ENCODE results near the gene TOR1A. TPM values are rescaled to one million over a fixed set of nuclear protein-coding genes. Genes with fewer than 3 reads are reported as not detected.
"Not testable (repeated sequence)": the region's sequence is repeated elsewhere in the genome, so short reads cannot be mapped to it uniquely, and the experiment has no call there.

Gene TOR1A
- total RNA-seq, 1 donor: 20.3 TPM

DNA sequence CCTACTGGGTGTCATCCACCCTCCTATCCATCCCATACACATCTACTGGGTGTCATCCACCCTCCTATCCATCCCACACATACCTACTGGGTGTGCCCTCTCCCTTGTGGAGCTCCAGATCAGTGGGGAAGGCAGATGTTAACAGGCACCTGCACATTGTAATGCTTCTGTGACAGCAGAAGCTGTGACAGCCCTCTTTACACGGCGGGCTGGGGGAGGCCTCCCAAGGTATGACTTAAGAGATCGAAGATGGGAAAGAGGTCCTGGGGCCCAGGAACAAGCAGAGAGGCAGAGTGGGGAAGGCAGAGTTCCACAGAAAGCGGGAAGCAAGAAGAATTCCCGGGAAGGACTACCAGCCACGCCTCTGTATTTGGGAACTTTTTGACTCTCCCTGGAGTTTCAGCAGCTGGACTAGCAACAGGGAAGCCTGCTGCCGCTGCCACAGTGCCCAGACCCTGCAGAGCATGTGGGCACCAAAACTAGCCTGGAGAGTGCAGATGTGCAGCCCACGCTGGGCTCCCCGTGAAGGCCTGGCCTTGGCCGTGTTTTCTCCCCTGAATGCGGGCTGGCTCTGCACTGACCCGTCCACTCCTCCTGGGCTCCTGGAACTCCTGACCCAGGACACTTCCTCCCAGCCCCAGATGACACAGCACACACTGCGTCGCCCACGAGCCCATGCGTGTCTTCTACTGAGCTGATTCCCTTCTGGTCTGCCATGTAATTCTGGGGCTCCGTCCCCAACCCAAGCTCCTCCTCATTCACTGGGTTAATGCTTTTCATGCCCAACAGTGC, 9.3 kb downstream of the TOR1A start:
- H3K27me3 ChIP-seq (ENCODE audit: insufficient read depth, low read length): no peaks in the 10 kb centered on the region
- H3K4me3 ChIP-seq (ENCODE audit: low read length): no peak overlapping the region
- H3K4me1 ChIP-seq (ENCODE audit: insufficient read depth, low read length): peaks cover 24% of the 10 kb centered on the region
- H3K9me3 ChIP-seq (ENCODE audit: low read depth, low read length): no peaks in the 10 kb centered on the region

DNA sequence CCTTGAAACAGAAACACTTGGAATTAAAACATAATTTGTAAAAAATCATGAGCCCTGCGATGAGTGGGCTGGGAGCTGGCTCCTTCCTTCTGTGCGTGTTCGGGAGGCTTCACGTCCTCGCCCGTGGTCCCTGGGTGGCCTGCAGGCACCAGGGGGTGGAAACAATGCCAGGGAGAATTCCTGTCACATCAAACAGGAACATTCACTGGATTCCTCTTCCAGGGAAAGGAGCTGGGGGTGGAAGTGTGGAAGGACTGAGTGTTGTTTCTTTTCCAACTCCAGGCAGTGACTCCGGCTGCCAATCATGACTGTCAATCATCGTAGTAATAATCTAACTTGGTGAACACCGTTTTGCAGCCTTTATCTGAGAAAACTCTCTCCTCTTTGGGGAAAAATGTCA, 10.3 kb downstream of the TOR1A start:
- H3K9me3 ChIP-seq (ENCODE audit: low read depth, low read length): no peaks in the 10 kb centered on the region
- peaks cover 24% of the 10 kb centered on the region for H3K4me1 ChIP-seq (ENCODE audit: insufficient read depth, low read length)
- no peaks in the 10 kb centered on the region for H3K27me3 ChIP-seq (ENCODE audit: insufficient read depth, low read length)
- H3K4me3 ChIP-seq (ENCODE audit: low read length): no peak overlapping the region

DNA sequence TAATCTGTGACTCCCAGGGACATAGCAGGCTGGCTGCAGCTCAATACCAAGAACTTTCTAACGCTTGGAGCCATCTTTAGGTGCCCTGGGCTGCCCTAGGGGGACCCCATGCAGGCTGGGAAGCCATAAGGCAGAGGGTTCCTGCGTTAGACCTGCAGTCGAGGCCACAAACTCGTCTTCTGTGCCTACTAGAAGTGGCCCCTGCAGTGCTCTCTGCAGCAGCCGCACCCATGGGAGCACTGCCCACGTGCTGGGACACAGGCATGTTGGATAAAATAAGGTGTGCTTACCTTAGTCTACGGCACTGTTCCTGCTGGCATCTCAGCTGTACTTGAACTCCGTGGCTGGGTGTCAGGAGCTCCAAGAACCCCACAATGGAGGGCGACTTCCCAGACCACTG, 11.6 kb downstream of the TOR1A start:
- H3K9me3 ChIP-seq (ENCODE audit: low read depth, low read length): no peaks in the 10 kb centered on the region
- H3K4me1 ChIP-seq (ENCODE audit: insufficient read depth, low read length): peaks cover 11% of the 10 kb centered on the region
- no peaks in the 10 kb centered on the region for H3K27me3 ChIP-seq (ENCODE audit: insufficient read depth, low read length)
- no peak overlapping the region for H3K4me3 ChIP-seq (ENCODE audit: low read length)

DNA sequence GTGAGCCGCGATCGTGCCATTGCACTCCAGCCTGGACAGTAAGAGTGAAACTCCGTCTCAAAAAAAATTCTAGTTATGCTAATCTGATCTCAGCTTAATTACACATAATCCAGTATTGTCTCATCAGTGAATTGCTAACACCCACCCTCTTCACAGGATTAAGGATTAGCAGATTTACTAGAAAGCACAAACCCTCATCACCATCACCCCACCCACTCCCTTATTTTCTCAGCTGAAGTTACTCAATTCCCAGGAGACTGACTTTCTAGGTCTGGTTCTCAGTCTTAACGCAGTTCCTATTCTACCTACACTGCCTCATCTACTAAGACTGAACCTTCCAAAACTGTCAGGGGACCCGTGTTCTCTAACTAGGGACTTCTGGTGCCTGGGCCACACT, 12.0 kb downstream of the TOR1A start:
- H3K4me3 ChIP-seq (ENCODE audit: low read length): no peak overlapping the region
- H3K4me1 ChIP-seq (ENCODE audit: insufficient read depth, low read length): peaks cover 7% of the 10 kb centered on the region
- no peaks in the 10 kb centered on the region for H3K27me3 ChIP-seq (ENCODE audit: insufficient read depth, low read length)
- no peaks in the 10 kb centered on the region for H3K9me3 ChIP-seq (ENCODE audit: low read depth, low read length)

DNA sequence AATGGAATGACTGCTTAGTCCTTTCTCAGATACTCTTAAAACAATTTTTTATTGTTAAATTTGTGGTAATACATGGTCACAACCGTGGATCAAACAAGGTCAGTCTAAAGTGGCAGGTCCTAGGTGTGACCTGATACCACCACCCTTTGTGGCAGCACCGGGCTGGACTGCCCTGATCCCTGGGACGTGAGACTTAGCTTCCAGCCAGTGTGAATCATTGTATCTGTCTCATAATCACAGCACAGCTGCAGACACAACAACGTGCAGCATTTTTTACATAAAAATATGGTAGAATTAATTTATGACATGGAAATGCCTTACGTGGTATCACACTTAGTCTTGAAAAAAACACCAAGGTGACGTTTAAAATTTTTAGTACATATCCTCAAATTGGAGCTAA, 13.1 kb downstream of the TOR1A start:
- Histone ChIP-seq H3K9me3 (ENCODE audit: low read depth, low read length) (no peaks in the 10 kb centered on the region), H3K27me3 (ENCODE audit: insufficient read depth, low read length) (no peaks in the 10 kb centered on the region), H3K4me3 (ENCODE audit: low read length) (no peak overlapping the region), H3K4me1 (ENCODE audit: insufficient read depth, low read length) (peaks cover 10% of the 10 kb centered on the region)

DNA sequence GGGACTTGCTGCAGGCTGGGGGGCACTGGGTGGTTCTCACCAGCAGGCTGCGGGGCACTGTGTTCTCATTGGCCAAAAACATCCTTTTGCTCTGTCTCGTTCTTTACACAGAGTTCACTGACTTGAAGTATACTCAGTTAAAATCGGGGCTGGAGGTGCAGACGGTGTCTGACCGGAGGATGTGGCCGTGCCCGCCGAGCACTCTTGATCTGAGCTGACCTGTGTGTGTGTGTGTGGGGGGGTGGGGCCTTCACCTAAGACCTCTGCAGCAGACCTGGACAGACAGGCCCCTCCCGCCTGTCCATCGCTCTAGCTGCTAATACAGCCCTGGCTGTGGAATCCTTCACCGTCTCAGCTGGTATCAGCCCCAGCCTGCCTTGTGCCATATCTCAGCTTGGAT, 13.8 kb downstream of the TOR1A start:
- Histone ChIP-seq H3K9me3 (ENCODE audit: low read depth, low read length) (no peaks in the 10 kb centered on the region), H3K4me1 (ENCODE audit: insufficient read depth, low read length) (peaks cover 16% of the 10 kb centered on the region), H3K27me3 (ENCODE audit: insufficient read depth, low read length) (no peaks in the 10 kb centered on the region), H3K4me3 (ENCODE audit: low read length) (no peak overlapping the region)

DNA sequence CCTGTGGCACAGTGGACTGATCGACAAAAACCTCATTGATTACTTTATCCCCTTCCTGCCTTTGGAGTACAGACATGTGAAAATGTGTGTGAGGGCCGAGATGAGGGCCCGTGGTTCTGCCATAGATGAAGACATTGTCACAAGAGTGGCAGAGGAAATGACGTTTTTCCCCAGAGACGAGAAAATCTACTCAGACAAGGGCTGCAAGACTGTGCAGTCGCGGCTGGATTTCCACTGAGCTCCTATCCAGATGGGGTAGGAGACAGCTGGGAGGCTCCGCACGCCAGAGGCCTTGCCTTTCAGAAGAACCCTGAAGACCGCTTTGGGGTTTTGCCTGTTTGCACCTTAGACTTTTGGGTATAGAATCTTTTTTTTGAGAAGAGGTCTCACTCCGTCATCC, 14.6 kb downstream of the TOR1A start:
- H3K4me3 ChIP-seq (ENCODE audit: low read length): no peak overlapping the region
- peaks cover 21% of the 10 kb centered on the region for H3K4me1 ChIP-seq (ENCODE audit: insufficient read depth, low read length)
- no peaks in the 10 kb centered on the region for H3K9me3 ChIP-seq (ENCODE audit: low read depth, low read length)
- no peaks in the 10 kb centered on the region for H3K27me3 ChIP-seq (ENCODE audit: insufficient read depth, low read length)

DNA sequence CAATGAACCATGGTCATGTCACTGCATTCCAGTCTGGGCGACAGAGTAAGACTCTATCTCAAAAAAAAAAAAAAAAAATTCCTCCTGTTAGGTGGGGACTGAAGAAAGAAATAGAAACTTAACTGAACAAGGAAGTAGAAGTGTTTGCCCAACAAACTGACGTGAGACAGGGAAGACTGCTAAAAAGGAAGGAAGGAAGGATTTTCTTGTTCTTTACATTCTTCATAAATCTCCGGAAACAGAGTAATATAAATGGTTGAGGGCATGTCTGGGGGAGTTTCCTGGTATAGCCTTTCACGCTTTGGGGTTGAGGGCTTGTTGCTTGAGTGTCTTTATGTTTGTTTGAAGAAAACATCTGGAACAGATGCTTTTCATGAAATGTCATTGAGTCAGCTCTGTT, 17.9 kb downstream of the TOR1A start:
- Histone ChIP-seq H3K27me3 (ENCODE audit: insufficient read depth, low read length) (no peaks in the 10 kb centered on the region), H3K9me3 (ENCODE audit: low read depth, low read length) (no peaks in the 10 kb centered on the region), H3K4me3 (ENCODE audit: low read length) (no peak overlapping the region), H3K4me1 (ENCODE audit: insufficient read depth, low read length) (peaks cover 30% of the 10 kb centered on the region)

DNA sequence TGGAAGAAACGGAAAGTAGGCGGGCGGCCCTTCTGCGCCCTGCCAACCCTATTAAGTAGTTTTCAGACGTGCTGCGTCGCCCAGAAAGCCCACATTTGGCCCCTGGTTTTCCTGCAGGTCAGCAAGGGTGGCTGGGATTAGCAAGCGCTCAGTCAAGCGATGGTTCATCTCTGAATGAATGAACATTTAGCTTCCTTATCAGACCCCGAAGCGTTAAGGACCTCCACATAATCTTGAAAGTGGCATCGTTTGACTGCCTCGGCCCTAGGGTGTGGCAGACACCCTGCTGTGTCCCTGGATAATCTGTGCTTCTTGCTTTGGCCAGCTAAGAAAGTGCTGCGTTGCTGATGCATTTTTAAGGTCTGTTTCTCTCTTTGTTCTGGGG, 20.3 kb downstream of the TOR1A start:
- H3K4me3 ChIP-seq (ENCODE audit: low read length): peak overlapping the region; percentile 83
- no peaks in the 10 kb centered on the region for H3K9me3 ChIP-seq (ENCODE audit: low read depth, low read length)
- no peaks in the 10 kb centered on the region for H3K27me3 ChIP-seq (ENCODE audit: insufficient read depth, low read length)
- peaks cover 30% of the 10 kb centered on the region for H3K4me1 ChIP-seq (ENCODE audit: insufficient read depth, low read length)

DNA sequence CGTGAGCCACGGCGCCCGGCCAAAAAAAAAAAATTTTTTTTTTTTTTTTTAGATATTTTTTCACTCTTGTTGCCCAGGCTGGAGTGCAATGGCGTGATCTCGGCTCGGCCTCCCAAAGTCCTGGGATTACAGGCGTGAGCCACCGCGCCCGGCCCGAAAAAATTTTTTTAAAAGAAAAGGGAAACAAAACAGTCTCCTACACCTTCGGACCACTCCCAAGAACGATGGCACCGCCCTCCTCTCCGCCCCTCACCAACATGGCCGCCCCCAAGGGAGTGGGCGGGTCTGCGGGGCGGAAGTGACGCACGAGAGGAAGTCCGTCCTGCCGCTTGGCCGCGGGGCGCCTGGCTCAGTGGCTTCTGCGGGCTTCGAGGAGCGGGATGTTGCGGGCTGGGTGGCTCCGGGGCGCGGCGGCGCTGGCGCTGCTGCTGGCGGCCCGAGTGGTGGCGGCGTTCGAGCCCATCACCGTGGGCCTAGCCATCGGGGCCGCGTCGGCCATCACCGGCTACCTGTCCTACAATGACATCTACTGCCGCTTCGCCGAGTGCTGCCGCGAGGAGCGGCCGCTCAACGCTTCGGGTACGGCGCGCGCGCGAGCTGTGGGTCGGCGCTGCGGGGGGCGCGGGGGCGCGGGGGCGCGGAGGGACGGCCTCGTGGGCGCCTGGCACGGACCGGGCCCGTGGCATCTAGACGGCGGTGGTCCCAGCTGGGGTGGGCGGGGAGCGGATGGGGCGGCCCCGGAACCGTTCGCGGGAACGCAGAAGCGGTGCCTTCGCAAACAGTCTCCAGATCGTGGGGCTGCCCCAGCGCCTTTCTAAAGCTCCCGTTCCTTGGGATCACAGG, 20.9 kb downstream of the TOR1A start, which contains the start of gene TOR1B:
Gene TOR1B, plus strand, starts transcription at position 352 of the 843 bp plus-strand sequence. Its CDS starts 29 bp downstream, at position 381.
- Histone ChIP-seq H3K4me3 (ENCODE audit: low read length) (peak within 1 kb of the TSS; percentile 83), H3K27me3 (ENCODE audit: insufficient read depth, low read length) (no peaks in the 10 kb centered on the region), H3K9me3 (ENCODE audit: low read depth, low read length) (no peaks in the 10 kb centered on the region), H3K4me1 (ENCODE audit: insufficient read depth, low read length) (peaks cover 30% of the 10 kb centered on the region)

DNA sequence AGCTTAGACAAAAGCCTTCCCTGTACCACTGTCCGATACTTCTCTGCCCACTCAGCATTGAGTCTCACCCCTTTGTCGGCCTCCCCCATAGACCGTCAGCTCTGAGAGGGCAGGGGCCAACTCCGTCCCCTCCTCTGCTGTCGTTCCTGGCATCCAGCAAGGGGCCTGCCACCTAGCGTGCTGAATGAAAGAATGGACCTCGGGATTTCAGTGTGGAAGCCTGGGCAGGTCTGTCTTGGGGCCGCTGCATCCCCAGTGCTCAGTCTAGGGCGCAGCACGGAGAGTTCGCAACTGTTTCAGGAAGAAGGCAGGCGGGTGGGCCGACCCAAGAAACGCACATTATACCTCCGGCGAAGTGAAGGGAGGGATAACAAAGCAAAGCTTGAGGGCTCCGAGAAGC, 22.4 kb downstream of the TOR1A start:
- Histone ChIP-seq H3K4me1 (ENCODE audit: insufficient read depth, low read length) (peaks cover 27% of the 10 kb centered on the region), H3K4me3 (ENCODE audit: low read length) (no peak overlapping the region), H3K27me3 (ENCODE audit: insufficient read depth, low read length) (no peaks in the 10 kb centered on the region), H3K9me3 (ENCODE audit: low read depth, low read length) (no peaks in the 10 kb centered on the region)

DNA sequence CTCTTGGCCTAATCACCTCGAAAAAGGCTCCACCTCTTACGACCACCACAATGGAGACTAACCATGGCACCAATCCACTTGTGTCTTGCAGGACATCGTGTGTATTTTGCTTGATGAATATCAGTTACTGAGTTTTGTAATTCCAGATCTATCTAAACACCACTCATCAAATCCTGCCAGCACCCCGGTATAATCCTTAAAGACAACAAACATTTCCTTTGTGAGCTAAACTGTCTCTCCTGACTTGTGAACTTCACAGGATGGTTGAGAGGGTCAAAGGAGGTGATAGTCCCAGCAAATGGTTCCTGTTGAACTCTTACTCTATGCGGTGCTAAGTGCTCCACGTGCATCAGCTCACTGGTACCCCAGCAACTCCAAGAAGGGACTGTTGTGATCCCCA, 25.0 kb downstream of the TOR1A start:
- Histone ChIP-seq H3K4me1 (ENCODE audit: insufficient read depth, low read length) (peaks cover 5% of the 10 kb centered on the region), H3K9me3 (ENCODE audit: low read depth, low read length) (no peaks in the 10 kb centered on the region), H3K27me3 (ENCODE audit: insufficient read depth, low read length) (no peaks in the 10 kb centered on the region), H3K4me3 (ENCODE audit: low read length) (no peak overlapping the region)

DNA sequence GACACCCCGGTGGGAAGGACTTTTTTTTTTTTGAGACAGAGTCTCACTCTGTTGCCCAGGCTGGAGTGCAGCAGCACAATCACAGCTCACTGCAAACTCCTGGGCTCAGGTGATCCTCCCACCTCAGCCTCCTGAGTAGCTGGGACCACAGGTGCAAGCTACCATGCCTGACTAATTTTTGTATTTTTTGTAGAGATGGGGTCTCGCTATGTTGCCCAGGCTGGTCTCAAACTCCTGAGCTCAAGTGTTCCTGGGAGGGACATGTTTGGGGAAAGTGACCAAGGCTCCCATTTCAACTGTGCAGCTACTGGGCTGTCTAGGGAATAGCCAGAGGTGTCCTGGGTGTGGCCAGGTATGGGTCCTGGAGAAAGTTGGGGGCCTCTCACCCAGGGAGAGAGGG, 27.9 kb downstream of the TOR1A start:
- H3K4me3 ChIP-seq (ENCODE audit: low read length); H3K27me3 ChIP-seq (ENCODE audit: insufficient read depth, low read length); H3K9me3 ChIP-seq (ENCODE audit: low read depth, low read length); H3K4me1 ChIP-seq (ENCODE audit: insufficient read depth, low read length): not testable (repeated sequence)

DNA sequence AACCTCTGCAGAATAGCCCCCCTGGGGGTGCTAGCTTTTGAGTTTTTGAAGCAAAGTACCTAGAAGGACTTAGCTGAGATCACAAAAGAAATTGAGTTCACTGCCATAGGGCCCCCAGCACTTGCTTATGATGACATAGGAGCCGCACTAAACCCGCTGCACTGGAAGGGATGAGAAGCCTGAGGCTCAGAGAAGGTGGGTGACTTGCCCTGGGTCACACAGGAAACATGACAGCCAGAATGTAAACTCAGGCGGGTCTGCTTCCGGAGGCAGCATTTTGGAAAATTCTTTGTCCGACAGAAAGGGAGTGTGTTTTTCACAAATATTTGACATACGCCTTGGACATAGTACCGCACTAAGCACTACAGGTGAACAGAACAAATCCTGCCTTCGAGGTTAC, 29.4 kb downstream of the TOR1A start:
- H3K9me3 ChIP-seq (ENCODE audit: low read depth, low read length): no peaks in the 10 kb centered on the region
- no peaks in the 10 kb centered on the region for H3K27me3 ChIP-seq (ENCODE audit: insufficient read depth, low read length)
- no peaks in the 10 kb centered on the region for H3K4me1 ChIP-seq (ENCODE audit: insufficient read depth, low read length)
- H3K4me3 ChIP-seq (ENCODE audit: low read length): no peak overlapping the region

DNA sequence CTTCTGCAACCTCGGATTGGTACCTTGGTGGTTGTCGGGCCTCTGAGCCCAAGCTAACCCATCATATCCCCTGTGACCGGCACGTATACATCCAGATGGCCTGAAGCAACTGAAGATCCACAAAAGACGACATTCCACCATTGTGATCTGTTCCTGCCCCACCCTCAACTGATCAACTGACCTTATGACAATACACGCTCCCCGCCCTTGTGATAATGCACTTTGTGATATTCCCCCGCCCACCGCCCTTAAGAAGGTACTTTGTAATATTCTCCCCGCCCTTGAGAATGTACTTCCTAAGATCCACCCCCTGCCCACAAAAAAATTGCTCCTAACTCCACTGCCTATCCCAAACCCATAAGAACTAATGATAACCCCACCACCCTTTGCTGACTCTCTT, 37.5 kb downstream of the TOR1A start:
- Histone ChIP-seq H3K27me3 (ENCODE audit: insufficient read depth, low read length) (no peaks in the 10 kb centered on the region), H3K4me1 (ENCODE audit: insufficient read depth, low read length) (peaks cover 5% of the 10 kb centered on the region), H3K4me3 (ENCODE audit: low read length) (no peak overlapping the region), H3K9me3 (ENCODE audit: low read depth, low read length) (no peaks in the 10 kb centered on the region)

All from mononuclear cell (primary cell).